GM19372 (cell line): ENCODE measurements around the gene HES4.
"Not testable (repeated sequence)": the region's sequence is repeated elsewhere in the genome, so short reads cannot be mapped to it uniquely, and the experiment has no call there.

ENCODE experiments used
- ATAC-seq: cut with Tn5 transposase; IDR thresholded peaks from one replicate; pipeline ENCODE4 v1.9.1; 2021; ENCODE audit warnings: mild to moderate bottlenecking, low read depth, moderate library complexity; ENCODE audit not compliant: unreplicated experiment

The HES4 gene

DNA sequence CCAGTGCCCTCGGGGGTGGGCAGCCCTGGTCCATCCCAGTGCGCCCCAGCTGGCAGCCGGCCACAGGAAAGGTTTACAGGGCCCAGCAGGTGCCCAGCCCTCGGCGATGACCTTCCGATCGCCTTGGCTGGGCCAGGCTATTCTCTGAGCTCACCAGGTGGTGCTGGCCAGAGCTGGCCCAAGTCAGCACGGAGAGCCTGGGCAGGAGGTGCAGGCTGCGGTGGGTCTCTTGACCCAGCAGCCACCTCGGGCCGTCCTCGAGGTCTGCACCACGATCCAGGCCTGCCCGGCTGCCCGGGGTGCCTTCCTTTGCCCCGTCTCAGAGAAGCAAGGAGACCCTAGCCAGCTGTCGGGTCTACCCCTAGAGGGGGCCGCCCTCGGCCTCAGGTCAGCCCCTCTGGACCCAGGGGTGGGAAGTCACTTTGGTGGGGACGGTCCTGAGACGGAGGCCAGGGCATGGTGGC is 18.4 kb downstream of the HES4 start:
- ATAC-seq: no peak

DNA sequence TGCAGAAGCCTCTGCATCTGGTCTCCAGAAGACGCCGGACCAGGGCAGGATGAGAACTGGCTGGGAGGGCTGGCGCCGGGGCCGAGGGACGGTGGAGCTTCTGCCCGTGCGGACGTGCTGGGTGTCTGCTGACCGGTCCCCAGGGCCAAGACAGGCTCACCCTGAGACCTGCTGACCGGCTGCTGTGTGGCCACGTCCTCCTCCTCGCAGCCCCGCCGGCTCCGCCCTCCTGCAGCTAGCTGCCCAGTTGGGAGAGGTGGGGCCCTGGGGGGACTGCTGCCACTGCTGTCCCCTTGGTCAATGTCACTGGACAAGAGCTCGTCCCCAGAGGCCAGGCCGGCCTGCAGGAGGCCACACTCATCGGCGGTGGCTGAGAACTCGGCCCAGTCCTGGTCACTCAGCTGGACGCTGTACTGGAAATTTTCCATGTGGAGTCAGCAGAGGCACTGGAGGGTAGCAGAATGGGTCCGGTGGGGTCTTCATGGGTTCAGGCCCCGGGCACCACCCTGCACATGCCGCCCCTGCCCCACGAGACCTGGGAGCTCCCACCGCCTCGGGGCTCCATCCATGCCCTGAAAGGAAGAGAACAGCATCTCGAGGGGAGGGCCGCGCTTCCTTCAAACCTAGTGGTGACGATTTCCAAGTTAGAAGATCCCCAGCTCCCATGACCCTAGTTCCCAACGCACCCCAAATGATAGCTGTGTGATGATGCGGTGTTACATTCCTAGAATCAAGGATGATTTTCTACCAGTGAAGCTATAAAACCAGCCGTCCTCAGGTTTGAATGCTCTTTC is 19.1 kb downstream of the HES4 start:
- ATAC-seq: no peak

DNA sequence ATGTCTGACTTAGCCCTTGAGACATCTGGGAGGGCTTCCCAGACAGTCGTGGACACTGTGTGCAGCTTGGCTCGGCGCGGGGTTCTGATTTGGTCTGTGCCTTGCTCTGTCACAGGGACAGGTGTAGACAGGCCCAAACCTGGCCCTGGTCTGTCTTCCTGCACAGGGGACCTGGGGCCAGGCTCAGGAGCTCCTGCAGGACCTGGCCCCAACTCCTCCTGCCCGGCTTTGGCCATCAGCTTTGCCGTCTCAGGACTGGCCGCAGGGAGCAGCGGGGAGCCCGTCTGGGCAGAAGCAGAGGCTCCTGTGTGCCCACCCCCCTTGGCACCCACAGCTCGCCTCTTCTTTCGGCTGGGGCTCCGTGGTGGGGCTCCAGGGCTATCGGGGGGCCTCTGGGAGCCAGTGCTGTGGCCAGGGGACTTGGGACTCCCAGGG is 19.7 kb downstream of the HES4 start:
- ATAC-seq: no peak

DNA sequence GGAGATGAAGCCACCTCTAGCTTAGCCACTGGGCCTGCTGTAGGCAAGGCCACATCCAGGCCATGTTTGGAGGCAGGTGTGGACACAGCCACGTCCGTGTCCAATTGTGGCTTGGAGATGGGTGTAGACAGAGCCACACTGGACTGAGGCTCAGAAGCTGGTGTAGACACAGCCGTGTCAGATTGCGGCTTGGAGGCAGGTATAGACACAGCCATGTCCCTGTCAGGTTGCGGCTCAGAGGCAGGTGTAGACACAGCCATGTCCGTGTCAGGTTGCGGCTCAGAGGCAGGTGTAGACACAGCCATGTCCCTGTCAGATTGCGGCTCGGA is 20.2 kb downstream of the HES4 start:
- no peak for ATAC-seq

DNA sequence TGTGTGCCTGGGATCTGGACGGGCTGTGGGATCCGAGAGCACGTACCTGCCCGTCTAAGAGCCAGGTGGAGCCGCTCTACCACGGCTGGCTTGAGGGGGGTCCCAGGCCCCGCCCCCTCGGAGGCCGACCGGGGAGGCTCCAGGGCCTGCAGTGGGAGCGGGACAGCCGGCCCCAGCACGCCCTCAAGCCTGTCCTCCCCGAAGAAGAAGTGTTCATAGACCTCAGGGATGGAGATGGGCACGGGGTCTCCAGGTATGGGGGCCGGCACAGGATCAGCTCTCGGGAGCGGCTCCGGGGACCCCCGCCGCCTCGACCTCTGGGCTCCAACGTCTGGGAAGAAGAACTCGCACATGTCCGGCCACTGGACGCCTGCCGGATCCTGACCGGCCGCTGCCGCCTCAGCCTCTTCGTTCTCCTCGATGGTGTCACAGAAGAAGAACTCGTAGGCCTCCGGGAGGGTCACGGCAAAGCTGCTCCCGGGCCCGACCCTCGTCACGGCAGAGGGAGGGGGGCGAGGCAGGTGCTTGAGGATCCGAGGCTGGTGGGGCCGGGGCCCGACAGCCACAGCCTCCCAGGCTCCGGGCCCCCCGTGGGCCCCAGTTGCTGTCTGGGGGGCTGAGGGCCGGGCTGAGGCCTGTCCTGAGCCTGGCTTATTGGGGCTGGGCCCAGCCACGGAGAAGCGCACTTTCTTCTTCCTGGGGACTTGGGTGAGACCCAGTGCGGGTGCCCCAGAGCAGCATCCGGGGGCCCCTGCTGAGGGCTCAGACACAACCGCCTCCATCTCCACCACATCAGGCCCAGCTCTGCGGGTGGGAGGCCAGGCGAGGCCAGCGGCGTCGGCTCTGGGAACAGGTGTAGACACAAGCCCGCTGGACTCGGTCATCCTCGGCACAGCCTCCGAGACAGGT is 20.8 kb downstream of the HES4 start:
- no peak for ATAC-seq

DNA sequence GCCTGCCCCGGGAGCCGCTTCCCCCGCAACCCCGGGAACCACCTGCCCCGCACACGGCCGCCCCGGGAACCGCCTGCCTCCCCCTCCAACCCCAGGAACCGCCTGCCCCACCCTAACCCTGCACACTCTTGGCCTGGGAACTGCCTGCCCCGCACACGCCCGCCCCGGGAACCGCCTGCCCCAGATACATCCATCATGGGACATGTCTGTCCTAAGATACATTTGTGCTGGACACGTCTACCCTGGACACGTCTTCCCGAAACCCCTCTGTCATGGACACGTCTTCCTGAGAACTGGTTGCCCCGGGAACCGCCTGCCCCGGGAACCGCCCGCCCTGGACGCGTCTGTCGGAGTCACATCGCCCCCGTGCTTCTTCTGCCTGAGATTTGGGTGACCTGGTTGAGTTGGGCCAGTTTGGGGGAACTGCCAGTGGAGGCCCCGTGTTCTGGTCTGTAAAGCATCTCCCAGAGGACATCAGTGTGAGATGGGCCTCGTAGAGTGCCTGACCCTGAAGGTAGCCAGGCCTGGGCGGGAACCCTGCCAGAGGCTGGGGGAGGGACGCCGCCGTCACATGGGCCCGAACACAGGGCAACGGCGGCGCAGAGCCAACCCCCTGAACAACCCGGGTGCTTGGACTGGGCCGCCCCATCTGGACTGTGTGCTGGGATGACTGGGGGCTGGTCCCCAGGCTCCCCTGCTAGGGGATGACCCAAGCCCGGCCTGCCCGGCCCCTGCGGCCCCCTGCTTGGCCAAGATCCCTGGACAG is 21.6 kb downstream of the HES4 start:
- ATAC-seq: no peak

DNA sequence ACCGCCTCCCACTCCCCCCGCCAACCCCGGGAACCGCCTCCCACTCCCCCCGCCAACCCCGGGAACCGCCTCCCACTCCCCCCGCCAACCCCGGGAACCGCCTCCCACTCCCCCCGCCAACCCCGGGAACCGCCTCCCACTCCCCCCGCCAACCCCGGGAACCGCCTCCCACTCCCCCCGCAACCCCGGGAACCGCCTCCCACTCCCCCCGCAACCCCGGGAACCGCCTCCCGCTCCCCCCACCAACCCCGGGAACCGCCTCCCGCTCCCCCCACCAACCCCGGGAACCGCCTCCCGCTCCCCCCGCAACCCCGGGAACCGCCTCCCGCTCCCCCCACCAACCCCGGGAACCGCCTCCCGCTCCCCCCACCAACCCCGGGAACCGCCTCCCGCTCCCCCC is 23.1 kb downstream of the HES4 start:
- not testable (repeated sequence) for ATAC-seq

DNA sequence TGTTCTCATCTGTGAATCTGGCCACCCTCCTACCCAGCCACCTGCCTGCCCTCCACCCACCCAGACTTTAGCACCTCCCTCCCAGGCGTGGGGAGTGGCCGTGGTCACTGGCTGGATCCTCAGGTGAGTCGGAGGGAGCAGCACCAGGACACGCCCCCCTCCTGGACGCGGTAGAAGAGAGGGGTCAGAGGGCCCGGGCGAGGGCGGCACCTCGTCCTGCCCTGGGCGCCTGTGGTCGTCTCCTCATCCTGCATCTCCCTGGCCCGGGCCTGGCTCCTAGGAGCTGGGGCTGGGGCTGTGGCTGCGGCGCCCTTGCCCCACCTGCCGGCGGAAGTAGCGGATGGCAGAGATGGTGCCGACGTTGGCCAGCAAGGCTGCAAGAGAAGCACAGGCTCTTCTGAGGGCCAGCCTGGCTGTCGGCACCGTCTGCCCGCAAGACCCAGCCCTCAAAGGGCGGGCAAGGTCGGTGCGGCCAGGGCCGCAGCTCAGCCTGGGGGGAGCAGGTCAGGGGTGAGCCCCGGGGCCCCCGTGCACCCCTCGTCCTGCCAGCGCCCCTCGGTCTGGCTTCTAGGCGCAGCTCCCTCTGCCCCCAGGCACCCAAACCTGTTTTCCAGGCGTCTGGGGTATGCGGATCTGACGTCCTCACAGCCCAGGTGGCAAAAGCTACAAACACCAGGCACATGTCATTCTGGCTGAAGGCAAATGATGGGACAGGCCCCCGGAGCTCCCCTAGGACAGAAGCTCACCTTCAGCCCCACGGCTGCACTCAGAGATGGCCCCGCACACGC is 23.8 kb downstream of the HES4 start:
- ATAC-seq: peak; percentile 56

DNA sequence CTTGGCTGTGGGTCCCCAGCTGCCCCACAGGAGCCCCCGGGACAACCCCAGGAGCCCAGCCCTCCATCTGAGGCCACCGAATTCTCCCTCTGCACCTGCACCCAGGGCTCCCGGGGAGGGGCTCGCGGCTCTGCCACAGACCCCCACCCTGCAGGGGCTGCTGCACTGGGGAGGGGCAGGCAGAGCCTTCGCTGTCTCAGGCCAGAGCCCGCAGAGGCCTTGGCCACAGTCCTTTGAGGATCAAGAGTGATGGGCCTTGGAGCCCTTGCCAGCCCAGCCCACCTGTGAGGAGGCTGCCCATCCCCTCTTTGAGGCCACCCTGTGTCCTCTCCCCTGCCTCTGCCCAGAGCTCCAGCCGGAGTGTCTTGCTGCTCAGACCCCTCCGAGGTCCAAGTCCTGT is 24.5 kb downstream of the HES4 start:
- ATAC-seq: no peak

DNA sequence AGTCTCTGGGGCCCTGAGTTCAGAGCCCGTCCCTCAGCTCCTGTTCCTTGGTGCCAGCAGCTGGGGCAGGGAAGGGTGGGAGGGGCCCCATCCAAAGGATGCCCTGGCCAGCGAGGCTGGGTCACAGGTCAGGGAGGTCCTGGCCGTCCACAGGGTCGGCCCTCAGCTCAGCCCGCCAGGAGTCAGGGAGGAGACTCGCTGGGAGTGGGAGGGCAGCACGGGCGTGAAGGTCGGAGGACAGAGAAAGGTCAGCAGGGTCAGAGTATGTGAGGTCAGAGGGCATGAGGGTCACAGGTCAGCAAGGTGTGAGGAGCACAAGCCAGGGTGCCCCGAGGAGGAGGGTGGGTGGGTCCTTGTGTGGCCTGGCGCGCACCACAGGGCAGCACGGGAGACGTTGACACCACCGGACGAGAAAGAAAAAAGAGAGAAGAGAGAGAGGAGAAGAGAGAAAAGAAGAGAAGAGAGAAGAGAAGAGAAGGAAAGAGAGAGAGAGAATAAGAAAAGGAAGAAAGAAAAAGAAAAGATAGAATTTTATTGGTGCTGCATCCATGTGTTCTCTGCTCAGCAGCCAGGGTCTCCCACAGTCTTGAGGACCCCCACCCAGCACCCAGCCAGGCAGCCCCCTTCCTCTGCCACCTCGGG is 25.1 kb downstream of the HES4 start:
- ATAC-seq: no peak

DNA sequence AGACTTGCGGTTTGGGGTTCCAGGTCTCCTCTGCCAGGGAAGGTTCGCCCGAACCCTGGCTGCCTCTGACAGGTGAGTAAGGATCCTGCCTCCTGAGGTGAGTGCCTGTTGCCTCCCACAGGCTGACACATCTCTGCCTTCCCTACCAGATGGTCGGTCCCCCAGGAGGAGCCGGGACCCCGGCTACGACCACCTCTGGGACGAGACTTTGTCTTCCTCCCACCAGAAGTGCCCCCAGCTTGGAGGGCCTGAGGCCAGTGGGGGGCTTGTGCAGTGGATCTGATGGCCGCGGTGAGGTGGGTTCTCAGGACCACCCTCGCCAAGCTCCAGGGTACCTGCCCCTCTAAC is 25.6 kb downstream of the HES4 start:
- no peak for ATAC-seq

DNA sequence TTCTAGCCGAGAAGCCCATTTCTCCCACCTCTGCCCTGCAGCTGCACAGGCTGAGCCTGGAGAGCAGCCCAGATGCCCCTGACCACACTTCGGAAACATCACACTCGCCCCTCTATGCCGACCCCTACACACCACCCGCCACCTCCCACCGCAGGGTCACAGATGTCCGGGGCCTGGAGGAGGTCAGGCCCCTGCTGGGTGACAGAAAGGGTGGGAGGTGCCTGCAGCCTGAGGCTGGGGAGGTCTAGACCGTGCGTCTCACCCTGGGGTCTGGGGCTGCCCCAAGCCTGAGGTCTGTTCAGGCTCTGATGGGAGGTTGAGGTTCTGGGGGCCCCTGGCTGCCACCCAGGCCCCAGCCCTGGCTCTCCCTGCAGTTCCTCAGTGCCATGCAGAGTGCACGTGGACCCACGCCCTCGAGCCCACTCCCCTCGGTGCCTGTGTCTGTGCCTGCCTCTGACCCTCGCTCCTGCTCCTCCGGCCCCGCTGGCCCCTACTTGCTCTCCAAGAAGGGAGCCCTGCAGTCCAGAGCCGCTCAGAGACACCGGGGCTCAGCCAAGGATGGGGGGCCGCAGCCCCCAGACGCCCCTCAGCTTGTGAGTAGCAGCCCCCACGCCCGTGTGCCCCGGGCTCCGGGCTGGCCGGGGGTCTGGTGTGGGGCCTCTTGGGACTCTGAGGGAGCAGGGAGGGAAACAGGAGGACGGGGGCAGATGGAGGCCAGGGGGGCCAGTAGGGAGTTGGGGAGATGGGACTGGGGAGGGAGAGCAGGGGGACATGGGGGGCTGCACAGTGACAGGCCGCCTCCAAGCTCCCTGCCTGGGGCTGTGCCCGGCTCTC is 26.2 kb downstream of the HES4 start:
- no peak for ATAC-seq

DNA sequence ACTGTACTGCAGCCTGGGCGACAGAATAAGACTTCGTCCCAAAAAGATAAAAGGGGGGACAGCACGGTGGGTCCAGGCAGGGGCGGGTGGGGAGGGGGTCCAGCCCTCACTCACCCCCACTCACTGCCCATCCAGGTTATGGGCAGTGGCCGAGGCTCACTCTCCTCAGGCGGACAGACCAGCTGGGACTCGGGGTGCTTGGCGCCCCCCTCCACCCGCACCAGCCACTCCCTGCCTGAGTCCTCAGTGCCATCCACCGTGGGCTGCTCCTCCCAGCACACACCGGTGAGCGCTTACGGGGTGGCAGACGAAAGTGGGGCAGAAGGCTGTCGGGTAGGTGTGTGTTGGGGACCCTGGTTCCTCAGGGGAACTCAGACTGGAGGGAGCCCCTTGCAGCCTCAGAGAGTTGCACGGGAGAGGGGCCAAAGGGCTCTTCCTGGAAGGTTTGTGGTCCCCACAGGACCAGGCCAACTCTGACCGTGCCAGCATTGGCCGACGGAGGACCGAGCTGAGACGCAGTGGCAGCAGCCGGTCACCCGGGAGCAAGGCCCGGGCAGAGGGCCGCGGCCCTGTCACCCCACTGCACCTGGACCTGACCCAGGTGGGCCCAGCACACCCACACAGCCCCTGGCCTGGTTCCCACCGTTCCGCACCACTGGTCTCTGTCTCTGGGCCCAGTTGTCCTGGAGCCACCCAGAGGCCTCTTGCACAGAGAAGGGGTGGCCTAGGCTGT is 27.0 kb downstream of the HES4 start:
- ATAC-seq: no peak

DNA sequence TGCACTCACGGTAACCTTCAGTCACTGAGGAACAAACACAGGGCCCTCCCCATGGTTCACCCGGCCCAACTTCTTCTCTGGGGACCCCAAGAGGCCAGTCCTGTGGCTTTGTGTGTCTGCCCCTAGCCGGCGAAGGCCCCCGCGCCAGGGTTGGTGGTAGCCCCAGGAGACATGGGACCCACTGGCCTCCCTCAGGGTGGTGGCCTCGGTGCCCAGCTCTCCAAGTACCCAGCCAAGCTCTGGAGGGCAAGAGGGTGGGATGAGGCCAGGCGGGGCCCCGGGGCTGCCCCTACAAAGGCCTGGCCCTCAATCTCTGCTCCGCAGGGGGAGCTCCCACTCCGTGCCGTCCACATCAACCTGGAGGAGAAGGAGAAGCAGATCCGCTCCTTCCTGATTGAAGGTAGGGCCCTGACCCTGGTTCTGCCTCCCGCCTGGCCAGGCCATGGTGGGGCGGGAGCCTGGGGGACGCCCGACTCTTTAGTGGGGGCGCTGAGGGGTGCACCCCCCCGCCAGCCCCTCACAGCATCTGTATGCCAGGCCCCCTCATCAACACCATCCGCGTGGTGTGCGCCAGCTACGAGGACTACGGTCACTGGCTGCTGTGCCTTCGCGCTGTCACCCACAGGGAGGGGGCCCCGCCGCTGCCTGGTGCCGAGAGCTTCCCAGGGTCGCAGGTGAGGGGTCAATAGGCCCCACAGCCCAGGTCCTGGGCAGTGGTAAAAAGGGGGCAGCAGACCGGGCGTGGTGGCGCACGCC is 28.0 kb downstream of the HES4 start:
- ATAC-seq: no peak

DNA sequence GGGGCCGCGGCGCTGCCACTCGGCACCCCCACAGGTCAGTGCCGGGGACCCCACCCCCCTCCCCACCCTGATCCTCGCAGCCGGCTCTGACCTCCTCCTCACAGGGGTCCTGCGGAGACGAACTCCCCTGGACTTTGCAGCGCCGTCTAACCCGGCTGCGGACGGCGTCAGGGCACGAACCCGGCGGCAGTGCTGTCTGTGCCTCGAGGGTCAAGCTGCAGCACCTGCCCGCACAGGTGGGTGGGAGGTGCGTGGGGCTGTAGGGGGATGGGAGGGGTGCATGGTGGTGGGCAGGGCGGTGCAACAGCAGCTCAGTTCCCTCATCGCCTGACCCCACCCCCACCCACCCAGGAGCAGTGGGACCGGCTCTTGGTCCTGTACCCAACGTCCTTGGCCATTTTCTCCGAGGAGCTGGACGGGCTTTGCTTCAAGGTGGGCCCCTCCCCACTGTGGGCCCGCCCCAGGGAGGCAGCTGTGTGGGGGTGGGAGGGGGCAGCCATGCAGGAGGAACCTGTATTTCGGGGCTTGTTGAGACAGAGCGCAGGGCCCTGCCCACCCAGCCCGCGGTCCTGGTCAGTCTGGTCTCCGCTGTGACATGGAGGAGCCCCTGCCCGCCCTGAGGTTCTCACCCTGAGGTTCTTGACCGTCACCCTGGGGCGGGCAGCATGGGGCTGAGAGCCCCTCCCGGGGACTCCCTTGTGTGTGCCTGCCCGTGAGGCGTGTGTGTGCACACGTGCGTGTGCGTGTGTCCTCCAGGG is 28.7 kb downstream of the HES4 start:
- no peak for ATAC-seq

DNA sequence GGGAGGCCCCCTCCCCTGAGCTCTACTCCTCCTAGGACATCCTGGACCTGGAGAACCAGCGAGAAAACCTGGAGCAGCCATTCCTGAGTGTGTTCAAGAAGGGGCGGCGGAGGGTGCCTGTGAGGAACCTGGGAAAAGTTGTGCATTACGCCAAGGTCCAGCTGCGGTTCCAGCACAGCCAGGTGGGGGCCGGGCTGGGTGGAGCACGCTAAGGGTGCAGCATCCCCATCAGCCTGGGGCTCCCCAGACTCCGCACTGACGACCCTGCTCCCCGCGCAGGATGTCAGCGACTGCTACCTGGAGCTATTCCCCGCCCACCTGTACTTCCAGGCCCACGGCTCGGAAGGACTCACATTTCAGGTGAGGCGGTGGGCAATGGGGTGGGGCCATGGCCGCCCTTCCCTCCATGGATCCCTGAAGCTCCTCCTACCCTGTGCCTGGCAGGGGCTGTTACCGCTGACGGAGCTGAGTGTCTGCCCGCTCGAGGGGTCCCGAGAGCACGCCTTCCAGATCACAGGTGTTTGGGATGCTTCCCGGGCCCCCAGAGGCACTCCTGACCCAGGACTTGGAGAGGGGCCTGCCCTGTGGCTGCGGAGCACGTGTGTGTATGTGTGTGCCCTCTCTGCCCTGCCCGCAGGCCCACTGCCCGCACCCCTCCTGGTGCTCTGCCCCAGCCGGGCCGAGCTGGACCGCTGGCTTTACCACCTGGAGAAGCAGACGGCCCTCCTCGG is 29.5 kb downstream of the HES4 start:
- no peak for ATAC-seq
